Thyroid gland (tissue), 4 donors: ENCODE results near the gene UFD1. TPM values are rescaled to one million over a fixed set of nuclear protein-coding genes. Genes with fewer than 3 reads are reported as not detected.

Source experiments
- DNase-seq, 2 donors: peaks; one replicate each; pipeline ENCODE4 v3.0.0-alpha.2; 2019
- H3K27ac ChIP-seq, 3 donors: fragments of 200-600 bp; sonication (generic); 1 replicate in 2 of 3; 2 replicates in 1 of 3; pipeline ENCODE4 v1.5.1; 2016 to 2019; ENCODE audit warnings: mild to moderate bottlenecking in 1 of 3, moderate library complexity in 1 of 3
- H3K27me3 ChIP-seq: fragments of 200-600 bp; sonication (generic); one replicate; pipeline ENCODE4 v1.5.1; 2019
- H3K36me3 ChIP-seq, 2 donors: fragments of 200-600 bp; sonication (generic); one replicate each; pipeline ENCODE4 v1.5.1; 2016 to 2019
- H3K4me1 ChIP-seq, 2 donors: fragments of 200-600 bp; sonication (generic); one replicate each; pipeline ENCODE4 v1.5.1; 2017 to 2019
- H3K4me3 ChIP-seq, 3 donors: fragments of 200-600 bp; sonication (generic); replicated peaks in 1 of 3; 1 replicate in 2 of 3; 2 replicates in 1 of 3; pipeline ENCODE4 v1.5.1; 2016; ENCODE audit warnings: mild to moderate bottlenecking in 1 of 3
- H3K9me3 ChIP-seq: fragments of 200-600 bp; sonication (generic); one replicate; pipeline ENCODE4 v1.5.1; 2017
- POLR2A ChIP-seq, 2 donors: fragments of 450-650 bp; IDR thresholded peaks; one replicate each; pipeline ENCODE4 v1.6.1; 2017; ENCODE audit warnings: antibody characterized with exemption in 2 of 2, mild to moderate bottlenecking in 2 of 2, moderate library complexity in 1 of 2
- WGBS, 2 donors: methylation state at CpG; one replicate each; pipeline ENCODE4 v1.1.5; 2017; 5-methylcytosine and 5-hydroxymethylcytosine counted together
- intact Hi-C: fragments of 100-400 bp; cut with DNase I; formaldehyde crosslinking; loops from one replicate; pipeline ENCODE4 v1.15.1; 2023
- total RNA-seq, 4 donors: library from RNA; depleted of rRNA; stranded (reverse); fragments of >200 nt; gene quantifications; one replicate each; pipeline ENCODE4 v1.2.3, GENCODE V29; 2016
- TF ChIP-seq, protein P1 (sequence below), 6 experiments: fragments of 200-600 bp in 3 of 6; fragments of 450-650 bp in 3 of 6; sonication (generic) in 3 of 6; IDR thresholded peaks; one replicate each; pipeline ENCODE4 v1.5.1; 2016 to 2019; ENCODE audit warnings: antibody characterized with exemption in 6 of 6, mild to moderate bottlenecking in 2 of 6, inconsistent platforms in 1 of 6, moderate library complexity in 1 of 6

UFD1 gene
- total RNA-seq, 4 donors from 2014 or later, result 29.3 to 52.7 (median 44.2) TPM

- Histone ChIP-seq H3K36me3 (peaks cover 20 to 24% of the 10 kb centered on the region in 2 donors), H3K4me3 (no peak overlapping the region), H3K27ac (peak overlapping the region; percentile 84 to 97 (median 89)), H3K27me3 (no peaks in the 10 kb centered on the region), H3K4me1 (peaks cover 75 to 91% of the 10 kb centered on the region in 2 donors), H3K9me3 (no peaks in the 10 kb centered on the region)
- peak; percentile 77 to 83 for DNase-seq
- TF ChIP-seq, protein P1, sequence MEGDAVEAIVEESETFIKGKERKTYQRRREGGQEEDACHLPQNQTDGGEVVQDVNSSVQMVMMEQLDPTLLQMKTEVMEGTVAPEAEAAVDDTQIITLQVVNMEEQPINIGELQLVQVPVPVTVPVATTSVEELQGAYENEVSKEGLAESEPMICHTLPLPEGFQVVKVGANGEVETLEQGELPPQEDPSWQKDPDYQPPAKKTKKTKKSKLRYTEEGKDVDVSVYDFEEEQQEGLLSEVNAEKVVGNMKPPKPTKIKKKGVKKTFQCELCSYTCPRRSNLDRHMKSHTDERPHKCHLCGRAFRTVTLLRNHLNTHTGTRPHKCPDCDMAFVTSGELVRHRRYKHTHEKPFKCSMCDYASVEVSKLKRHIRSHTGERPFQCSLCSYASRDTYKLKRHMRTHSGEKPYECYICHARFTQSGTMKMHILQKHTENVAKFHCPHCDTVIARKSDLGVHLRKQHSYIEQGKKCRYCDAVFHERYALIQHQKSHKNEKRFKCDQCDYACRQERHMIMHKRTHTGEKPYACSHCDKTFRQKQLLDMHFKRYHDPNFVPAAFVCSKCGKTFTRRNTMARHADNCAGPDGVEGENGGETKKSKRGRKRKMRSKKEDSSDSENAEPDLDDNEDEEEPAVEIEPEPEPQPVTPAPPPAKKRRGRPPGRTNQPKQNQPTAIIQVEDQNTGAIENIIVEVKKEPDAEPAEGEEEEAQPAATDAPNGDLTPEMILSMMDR (IDR thresholded peaks at IDR 0.05), result no peak
- no peak for TF ChIP-seq POLR2A (IDR thresholded peaks at IDR 0.05)
- WGBS, 2 donors, result 33 to 44% methylated on average over 1 of the region's 1 CpG
- intact Hi-C loops, result no loop called here
These were observed 67.3 kb downstream of the UFD1 start for GRCh38 chr22:19411690-19412045.

DNA sequence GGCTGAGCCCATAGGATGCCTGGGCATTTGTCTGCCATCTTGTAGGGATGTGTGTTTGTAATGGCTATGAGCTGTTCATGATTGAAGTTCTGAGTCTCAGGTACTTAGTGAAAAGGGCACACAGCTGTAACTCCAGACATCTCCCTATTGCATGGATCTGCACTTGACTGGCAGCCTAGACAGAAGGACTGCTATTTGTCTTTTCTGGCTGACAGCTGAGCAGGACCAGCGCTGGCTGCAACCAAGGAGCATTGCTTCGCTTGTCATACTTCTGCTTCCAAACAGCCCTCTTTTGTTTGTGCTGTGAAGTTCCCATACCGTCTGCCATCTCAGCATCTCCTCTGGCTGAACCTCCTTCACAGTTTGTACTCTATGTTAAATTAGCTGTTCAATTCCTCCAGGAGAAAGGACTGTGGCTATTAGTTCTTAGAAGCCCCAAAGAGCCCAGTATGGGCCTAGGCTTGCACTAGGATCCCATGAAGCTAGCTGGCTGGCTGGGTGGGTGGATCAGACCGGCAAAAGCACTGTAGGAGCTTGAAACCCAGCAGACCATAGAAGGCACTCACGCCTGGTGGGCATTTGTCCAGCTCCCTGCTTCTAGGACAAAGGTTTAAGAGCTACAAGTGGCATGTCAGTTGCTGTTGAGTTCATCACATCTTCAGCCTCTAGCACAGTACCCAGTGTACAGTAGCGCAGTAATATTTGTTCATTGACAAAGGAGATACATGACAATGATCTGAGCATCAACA is 67.9 kb downstream of the UFD1 start:
- no peaks in the 10 kb centered on the region for H3K9me3 ChIP-seq
- no peaks in the 10 kb centered on the region for H3K27me3 ChIP-seq
- TF ChIP-seq POLR2A (IDR thresholded peaks at IDR 0.05), result no peak
- TF ChIP-seq, protein P1 (IDR thresholded peaks at IDR 0.05), result no peak
- no peak overlapping the region for H3K4me3 ChIP-seq
- 54 to 55% methylated on average over 6 of the region's 6 CpGs for WGBS, 2 donors
- peaks cover 20 to 28% of the 10 kb centered on the region in 2 donors for H3K36me3 ChIP-seq
- H3K4me1 ChIP-seq, result peaks cover 75 to 91% of the 10 kb centered on the region in 2 donors
- intact Hi-C loops, result no loop called here
- H3K27ac ChIP-seq, result peak overlapping the region; percentile 84 to 97 (median 89)
- DNase-seq, result peak; percentile 99

DNA sequence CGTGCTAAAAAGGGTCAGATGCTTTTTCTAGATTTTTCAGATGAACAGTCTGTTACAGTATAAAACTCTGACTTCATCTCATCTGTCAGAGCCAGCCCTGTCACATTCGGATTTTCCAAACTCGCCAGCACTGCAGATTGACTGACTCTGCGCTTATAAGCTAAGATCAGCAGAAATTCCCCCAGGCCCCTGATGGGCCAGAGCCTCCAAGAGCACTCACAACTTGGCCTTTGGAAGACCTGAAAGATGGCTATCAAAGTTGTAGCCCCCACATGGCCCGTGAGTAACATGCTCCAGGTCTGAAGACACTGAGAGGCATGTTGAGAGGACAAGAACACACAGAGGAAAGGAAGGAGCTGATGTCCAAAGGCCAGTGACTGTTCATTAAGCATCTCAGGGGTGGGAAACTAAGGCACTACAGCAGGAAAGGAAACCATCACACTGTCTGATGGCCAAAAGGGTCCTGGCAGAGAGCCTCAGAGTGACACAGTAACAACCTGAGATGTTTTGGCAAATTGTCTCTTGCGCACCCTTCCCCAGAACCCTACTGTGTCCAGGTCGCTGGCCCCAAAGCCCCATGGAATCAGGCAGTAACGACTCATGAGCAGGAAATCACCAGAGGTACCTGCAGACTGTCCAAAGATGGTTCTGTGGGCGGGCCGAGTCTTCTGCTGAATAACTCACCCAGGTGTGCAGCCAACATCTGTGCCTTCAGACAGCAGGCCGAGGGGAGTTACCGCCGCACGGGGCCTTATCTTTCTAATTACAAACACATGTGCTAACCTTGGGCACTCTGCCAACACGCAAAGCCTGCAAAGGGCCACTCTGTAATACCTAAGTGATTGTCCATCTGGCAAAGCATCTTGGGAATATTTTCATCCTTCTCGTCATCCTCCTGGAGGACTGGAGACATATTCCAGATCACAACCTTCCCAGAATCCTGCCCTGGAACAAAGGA is 71.1 kb downstream of the UFD1 start:
- Histone ChIP-seq H3K27me3 (no peaks in the 10 kb centered on the region), H3K27ac (peak overlapping the region; percentile 77 to 97 (median 90)), H3K36me3 (peaks cover 20 to 28% of the 10 kb centered on the region in 2 donors), H3K9me3 (no peaks in the 10 kb centered on the region), H3K4me1 (peaks cover 69 to 76% of the 10 kb centered on the region in 2 donors), H3K4me3 (no peak overlapping the region)
- WGBS, 2 donors, result 71 to 79% methylated on average over 13 to 16 of the region's 16 CpGs
- intact Hi-C loops, result no loop called here
- no peak for TF ChIP-seq POLR2A (IDR thresholded peaks at IDR 0.05)
- TF ChIP-seq, protein P1 (IDR thresholded peaks at IDR 0.05), result no peak
- no peak for DNase-seq

- 63 to 74% methylated on average over 4 of the region's 4 CpGs for WGBS, 2 donors
- no peak for TF ChIP-seq POLR2A (IDR thresholded peaks at IDR 0.05)
- peaks cover 60 to 67% of the 10 kb centered on the region in 2 donors for H3K4me1 ChIP-seq
- intact Hi-C loops, result no loop called here
- no peaks in the 10 kb centered on the region for H3K27me3 ChIP-seq
- H3K36me3 ChIP-seq, result peaks cover 20 to 30% of the 10 kb centered on the region in 2 donors
- DNase-seq, result peak; percentile 80
- peak overlapping the region; percentile 77 to 97 (median 90) for H3K27ac ChIP-seq
- no peaks in the 10 kb centered on the region for H3K9me3 ChIP-seq
- H3K4me3 ChIP-seq, result no peak overlapping the region
These were observed 72.1 kb downstream of the UFD1 start for GRCh38 chr22:19406846-19407245.

DNA sequence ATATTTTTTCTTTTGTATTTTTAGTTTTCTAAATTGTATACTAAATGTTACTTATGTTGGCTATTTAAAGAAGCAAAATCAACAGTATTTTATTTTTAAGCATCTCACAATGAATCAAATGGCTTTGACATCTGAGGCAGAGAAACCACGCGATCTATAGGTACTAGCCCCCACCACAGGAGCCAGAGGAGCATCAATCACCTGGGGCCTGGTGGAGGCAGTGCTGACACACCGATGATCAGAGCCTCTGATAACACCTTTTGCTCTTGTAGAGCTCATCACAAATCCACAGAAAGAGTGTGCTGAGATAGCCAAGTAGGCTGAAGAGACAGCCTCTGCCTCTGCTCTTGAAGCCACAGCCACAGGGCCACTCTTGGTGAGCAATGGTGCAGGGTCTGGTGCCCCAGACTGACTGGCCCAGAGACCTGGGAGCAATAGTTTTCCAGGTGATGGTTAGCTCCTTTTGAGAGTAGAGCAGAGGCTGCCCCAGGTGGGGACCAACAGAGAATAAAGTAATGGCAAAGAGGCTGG is 72.6 kb downstream of the UFD1 start:
- Histone ChIP-seq H3K4me1 (peaks cover 55 to 63% of the 10 kb centered on the region in 2 donors), H3K27me3 (no peaks in the 10 kb centered on the region), H3K4me3 (no peak overlapping the region), H3K36me3 (peaks cover 20 to 35% of the 10 kb centered on the region in 2 donors), H3K27ac (peak overlapping the region; percentile 77 to 97 (median 90)), H3K9me3 (no peaks in the 10 kb centered on the region)
- intact Hi-C loops, result no loop called here
- DNase-seq, result no peak
- 79 to 91% methylated on average over 3 of the region's 3 CpGs for WGBS, 2 donors
- TF ChIP-seq POLR2A (IDR thresholded peaks at IDR 0.05), result no peak
- TF ChIP-seq, protein P1 (IDR thresholded peaks at IDR 0.05), result no peak
